Adipocyte (in vitro differentiated cells): Measurements from ENCODE around the gene THOC1.

Experiments
- DNase-seq: peaks from one replicate; pipeline ENCODE4 v3.0.0-alpha.2; 2015; ENCODE audit warnings: low read depth
- H3K27me3 ChIP-seq: replicated peaks from 2 replicates; pipeline ENCODE4 v1.7.0; 2013; ENCODE audit warnings: mild to moderate bottlenecking, low read length, moderate library complexity; ENCODE audit not compliant: control insufficient read depth, insufficient read depth
- H3K36me3 ChIP-seq: 2 replicates; pipeline ENCODE4 v1.7.0; 2013; ENCODE audit warnings: low read length, mild to moderate bottlenecking, moderate library complexity; ENCODE audit not compliant: control insufficient read depth, insufficient read depth, severe bottlenecking
- H3K4me1 ChIP-seq: 2 replicates; pipeline ENCODE4 v1.7.0; 2013; ENCODE audit warnings: mild to moderate bottlenecking, low read length, moderate library complexity; ENCODE audit not compliant: control insufficient read depth, insufficient read depth
- H3K4me3 ChIP-seq: 2 replicates; pipeline ENCODE4 v1.7.0; 2013; ENCODE audit warnings: mild to moderate bottlenecking, low read length, moderate library complexity
- H3K9ac ChIP-seq: 2 replicates; pipeline ENCODE4 v1.7.0; 2013; ENCODE audit warnings: mild to moderate bottlenecking, low read length, moderate library complexity
- H3K9me3 ChIP-seq: 2 replicates; pipeline ENCODE4 v1.7.0; 2013; ENCODE audit warnings: mild to moderate bottlenecking, low read length, moderate library complexity; ENCODE audit not compliant: control insufficient read depth

Gene THOC1

DNA sequence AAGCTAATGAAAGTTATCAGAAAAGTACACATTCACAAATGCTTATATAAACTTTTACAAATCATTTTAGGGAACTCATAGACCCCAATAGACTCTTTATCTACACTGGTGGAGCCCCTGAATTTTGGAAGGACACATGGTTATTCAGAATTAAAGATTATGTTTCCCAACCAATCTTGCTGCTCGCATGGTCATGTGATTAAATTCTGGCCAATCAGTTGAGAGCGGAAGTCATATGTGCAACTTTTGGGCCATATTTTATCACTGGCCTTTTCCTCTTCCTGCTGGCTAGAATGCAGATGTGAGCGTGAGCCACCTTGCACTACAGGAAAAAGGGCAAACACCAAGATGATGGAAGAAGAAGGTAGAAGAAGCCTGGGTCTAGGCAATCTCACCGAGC is 19.8 kb downstream of the THOC1 start:
- no peak for DNase-seq
- Histone ChIP-seq H3K4me1 (no peaks in the 10 kb centered on the region), H3K27me3 (no peaks in the 10 kb centered on the region), H3K9ac (no peak overlapping the region), H3K4me3 (no peak overlapping the region), H3K36me3 (peaks cover 79% of the 10 kb centered on the region), H3K9me3 (no peaks in the 10 kb centered on the region)

DNA sequence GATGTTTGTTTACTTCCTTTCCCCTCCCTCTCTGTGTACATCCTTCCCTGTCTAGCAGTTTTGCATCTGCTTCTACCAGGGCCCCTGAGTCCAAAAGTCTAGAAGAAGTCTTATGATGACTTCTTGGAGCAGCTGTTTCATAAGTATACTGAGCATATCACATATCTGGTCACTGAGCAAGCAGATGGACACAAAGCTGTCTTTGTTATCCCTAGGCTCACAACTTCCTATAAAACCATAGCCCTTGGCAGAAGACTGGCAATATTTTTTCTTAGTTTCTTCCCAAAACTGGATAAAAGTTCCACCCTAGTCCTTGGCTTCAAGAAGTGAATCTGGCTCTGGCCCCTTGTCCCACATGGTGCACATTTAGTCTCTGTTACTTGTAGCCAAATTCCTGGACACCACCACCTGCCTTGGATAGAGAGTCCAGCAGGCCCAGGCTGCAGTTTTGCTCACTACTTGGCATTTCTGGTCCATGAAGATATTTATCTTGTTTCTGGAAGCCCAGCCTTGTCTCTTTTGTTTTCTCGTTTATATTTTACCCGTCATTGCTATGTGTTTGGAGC is 22.5 kb downstream of the THOC1 start:
- Histone ChIP-seq H3K36me3 (peaks cover 52% of the 10 kb centered on the region), H3K4me3 (no peak overlapping the region), H3K9me3 (no peaks in the 10 kb centered on the region), H3K9ac (no peak overlapping the region), H3K4me1 (peaks cover 2% of the 10 kb centered on the region), H3K27me3 (no peaks in the 10 kb centered on the region)
- DNase-seq = no peak

DNA sequence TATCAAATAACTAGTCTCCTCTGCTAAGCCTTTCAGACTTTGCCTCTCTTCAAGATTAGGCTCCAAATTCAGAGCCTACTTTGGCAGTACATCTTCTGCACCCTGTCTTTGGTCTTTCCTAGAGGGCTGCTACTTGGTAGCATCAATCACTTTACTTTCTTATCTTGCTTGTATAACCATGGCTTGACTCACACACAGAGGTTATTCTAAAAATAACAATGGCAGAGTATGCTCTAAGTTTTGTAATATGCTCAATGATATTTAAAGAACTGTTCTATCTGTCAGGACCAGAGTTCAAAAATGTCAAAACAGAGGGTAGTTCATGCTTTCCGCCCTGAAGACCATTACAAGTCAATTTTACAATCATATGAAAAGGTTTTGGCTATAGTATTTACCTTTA is 27.7 kb downstream of the THOC1 start:
- Histone ChIP-seq H3K4me3 (no peak overlapping the region), H3K36me3 (peaks cover 18% of the 10 kb centered on the region), H3K9me3 (no peaks in the 10 kb centered on the region), H3K27me3 (no peaks in the 10 kb centered on the region), H3K4me1 (peaks cover 7% of the 10 kb centered on the region), H3K9ac (no peak overlapping the region)
- no peak for DNase-seq

DNA sequence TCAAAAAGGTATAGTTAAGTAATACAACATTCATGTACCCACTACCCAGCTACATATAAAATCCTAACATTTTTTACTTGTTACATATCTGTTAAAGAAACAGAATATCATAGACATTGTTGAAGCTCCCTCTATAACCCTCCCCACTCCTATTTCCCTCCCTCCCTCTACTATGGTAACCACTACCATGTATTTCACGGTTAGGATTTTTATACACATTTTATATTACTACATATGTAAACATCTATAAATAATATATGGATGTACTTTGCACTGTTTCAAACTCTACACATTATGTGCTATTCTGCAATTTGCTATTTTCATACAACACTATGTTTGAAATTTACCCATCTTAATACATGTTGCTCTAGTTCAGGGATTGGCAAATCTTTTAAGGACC is 36.3 kb downstream of the THOC1 start:
- Histone ChIP-seq H3K9me3 (no peaks in the 10 kb centered on the region), H3K4me3 (no peak overlapping the region), H3K4me1 (no peaks in the 10 kb centered on the region), H3K36me3 (peaks cover 4% of the 10 kb centered on the region), H3K27me3 (no peaks in the 10 kb centered on the region), H3K9ac (no peak overlapping the region)
- no peak for DNase-seq

DNA sequence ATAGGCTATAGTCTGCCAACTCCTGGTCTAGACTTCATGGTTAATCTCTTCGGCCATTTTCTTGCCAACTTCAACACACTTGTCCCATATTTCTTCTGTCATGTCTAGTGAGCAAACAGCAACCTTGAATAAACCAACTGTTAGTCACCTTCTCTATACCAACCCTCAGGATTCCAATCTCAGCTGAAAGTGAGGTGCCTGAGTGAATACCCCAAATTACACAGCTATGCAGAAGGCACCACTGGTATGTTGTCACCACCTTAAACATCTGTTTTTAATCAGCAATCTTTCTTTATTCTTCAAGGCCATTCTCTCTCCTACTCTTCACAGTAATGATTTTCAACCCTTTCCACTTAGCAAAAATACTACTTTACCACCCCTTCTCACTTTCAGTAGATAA is 39.3 kb downstream of the THOC1 start:
- Histone ChIP-seq H3K36me3 (peaks cover 31% of the 10 kb centered on the region), H3K4me3 (no peak overlapping the region), H3K27me3 (no peaks in the 10 kb centered on the region), H3K9ac (no peak overlapping the region), H3K4me1 (no peaks in the 10 kb centered on the region), H3K9me3 (no peaks in the 10 kb centered on the region)
- DNase-seq = peak; percentile 22

DNA sequence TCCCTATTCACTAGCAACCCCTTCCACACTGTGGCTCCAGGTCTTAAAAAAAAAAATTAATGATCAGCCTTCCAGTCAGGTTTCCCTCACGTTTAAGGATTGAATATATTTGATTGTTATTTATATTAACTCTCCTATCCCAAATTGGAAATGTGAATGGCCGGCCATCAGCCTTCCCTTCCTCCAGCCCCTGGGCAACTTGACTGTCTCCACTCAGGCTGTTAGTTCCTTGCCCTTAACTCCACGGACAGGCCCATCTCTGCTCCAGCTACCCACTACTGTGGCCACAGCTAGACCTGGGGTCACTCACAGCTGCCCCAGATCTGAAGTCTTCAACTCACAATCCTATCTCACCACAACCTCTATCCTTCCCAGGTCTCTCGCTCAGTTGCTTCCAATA is 39.9 kb downstream of the THOC1 start:
- no peak overlapping the region for H3K4me3 ChIP-seq
- H3K9me3 ChIP-seq = no peaks in the 10 kb centered on the region
- no peak overlapping the region for H3K9ac ChIP-seq
- no peaks in the 10 kb centered on the region for H3K27me3 ChIP-seq
- no peak for DNase-seq
- H3K4me1 ChIP-seq = no peaks in the 10 kb centered on the region
- H3K36me3 ChIP-seq = peaks cover 38% of the 10 kb centered on the region

DNA sequence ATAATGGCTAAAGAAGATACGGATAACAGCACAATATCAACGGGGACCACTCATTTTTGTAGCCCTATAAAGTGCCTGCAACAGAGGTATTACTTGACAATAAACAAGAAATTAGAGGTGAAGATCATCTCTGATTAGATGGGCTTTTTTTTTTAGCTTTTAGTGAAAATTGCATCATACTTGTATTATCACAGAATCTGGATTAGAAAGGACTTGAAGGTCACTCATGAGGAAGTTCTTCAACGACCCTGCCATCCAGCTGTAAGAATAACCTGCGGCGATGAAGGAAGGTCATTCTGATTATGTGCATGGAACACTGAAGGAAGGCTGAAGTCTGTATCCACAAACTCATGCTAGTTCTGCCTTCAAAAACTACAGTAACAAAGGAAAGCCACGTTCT is 40.5 kb downstream of the THOC1 start:
- no peak for DNase-seq
- Histone ChIP-seq H3K4me3 (no peak overlapping the region), H3K27me3 (no peaks in the 10 kb centered on the region), H3K9me3 (no peaks in the 10 kb centered on the region), H3K4me1 (no peaks in the 10 kb centered on the region), H3K9ac (no peak overlapping the region), H3K36me3 (peaks cover 43% of the 10 kb centered on the region)

DNA sequence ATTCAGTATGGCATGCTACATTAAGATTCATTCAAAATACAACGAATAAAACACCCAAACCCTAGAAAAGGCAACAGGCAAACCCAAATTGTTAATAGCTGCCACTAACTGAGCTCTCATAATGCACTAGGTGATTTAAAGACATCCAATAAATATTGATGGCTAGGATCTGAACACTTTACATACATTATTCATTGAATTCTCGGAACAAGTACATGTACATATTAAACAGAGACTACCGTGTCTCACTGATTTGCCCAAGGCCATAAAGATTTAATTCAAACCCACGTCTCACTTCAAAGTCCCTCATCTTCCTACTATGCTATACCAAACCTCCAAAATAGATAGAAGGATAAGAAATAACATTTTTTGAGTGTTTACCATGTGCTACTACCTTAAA is 42.1 kb downstream of the THOC1 start:
- no peak for DNase-seq
- Histone ChIP-seq H3K36me3 (peaks cover 55% of the 10 kb centered on the region), H3K9ac (no peak overlapping the region), H3K9me3 (no peaks in the 10 kb centered on the region), H3K4me3 (no peak overlapping the region), H3K4me1 (no peaks in the 10 kb centered on the region), H3K27me3 (no peaks in the 10 kb centered on the region)

DNA sequence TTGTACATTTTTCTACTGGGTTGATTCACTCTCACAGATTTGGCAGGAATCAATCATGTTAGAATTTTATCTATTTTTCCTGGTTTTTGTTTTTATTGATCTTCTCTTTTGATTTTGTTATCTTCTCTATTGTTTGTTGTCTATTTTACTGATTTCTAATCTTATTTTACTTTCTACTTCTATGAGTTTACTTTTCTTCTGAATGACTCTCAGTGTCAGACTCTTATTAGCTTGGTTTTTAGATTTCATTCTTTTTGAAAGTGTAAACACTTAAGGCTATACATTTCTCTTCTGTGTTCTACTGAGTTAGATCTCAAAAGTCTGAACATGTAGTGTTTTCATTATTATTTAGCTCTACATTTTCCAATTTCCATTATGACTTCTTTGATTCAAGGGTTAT is 47.1 kb downstream of the THOC1 start:
- Histone ChIP-seq H3K27me3 (no peaks in the 10 kb centered on the region), H3K4me1 (no peaks in the 10 kb centered on the region), H3K9me3 (no peaks in the 10 kb centered on the region), H3K4me3 (no peak overlapping the region), H3K36me3 (peaks cover 73% of the 10 kb centered on the region), H3K9ac (no peak overlapping the region)
- DNase-seq = no peak

DNA sequence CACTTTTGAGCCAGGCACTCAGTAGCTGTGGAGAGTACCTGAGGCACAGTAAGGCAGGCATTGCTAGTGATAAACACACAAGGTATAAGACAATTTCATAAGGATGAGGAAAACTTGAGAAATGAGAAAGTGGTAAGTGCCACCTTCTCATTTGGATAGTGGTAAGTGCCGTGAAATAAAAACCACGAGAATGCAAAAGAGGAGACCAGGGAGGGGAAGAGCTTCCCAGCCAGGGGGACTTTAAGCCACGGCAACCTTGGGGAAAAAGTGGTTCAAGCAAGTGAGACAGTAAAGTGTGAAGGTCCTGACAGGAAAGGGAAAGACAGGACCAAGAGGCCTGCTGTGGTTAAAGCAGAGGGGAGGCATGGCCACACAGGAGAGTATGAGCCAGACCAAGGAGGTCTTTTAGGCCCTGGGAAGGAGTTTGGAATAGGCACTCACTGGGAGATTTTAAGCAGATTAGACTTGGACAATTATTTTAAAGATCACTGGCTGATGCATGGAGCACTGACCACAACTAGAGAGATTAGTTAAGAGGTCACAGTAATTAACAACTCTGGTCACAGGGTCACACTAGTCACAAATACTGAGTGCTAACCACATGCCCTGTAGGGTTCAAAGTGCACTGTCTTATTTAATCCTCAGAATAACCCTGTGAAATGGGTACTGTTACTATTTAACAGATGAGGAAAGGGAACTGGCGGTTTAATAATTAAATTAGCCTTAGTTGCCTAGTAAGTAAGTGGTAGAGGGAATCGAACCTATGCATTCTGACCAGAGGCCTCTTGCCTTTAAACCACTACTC is 50.1 kb downstream of the THOC1 start:
- Histone ChIP-seq H3K36me3 (peaks cover 75% of the 10 kb centered on the region), H3K27me3 (no peaks in the 10 kb centered on the region), H3K9ac (no peak overlapping the region), H3K4me1 (no peaks in the 10 kb centered on the region), H3K9me3 (no peaks in the 10 kb centered on the region), H3K4me3 (no peak overlapping the region)
- DNase-seq = no peak

DNA sequence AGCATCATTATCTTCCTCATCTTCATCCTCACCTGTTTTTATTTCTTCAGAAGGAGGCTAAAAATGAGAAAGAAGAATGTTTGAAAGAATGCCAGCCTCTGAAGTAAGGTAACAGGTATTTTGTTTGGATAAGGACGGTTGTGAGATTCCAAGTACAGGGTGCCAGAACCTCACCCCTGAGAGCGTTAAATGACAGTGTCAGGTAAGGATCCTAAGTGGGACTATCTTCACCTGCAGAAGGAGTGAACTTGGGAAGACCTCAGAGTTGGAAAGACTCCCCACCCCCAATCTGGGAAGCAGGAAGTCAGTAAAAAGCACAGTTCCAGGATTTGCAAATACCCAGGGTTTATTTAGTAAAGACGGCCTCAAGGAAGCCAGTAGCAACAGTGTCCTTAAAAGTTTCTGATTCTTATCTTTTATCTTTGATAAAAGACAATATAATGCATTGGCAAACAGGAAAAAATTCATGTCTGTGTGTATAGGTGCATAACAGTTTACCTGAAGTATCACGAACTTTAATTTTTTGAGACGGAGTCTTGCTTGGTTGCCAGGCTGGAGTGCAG is 52.3 kb downstream of the THOC1 start:
- Histone ChIP-seq H3K27me3 (no peaks in the 10 kb centered on the region), H3K9me3 (no peaks in the 10 kb centered on the region), H3K9ac (no peak overlapping the region), H3K4me3 (no peak overlapping the region), H3K36me3 (peaks cover 82% of the 10 kb centered on the region), H3K4me1 (no peaks in the 10 kb centered on the region)
- DNase-seq = no peak
